ENCODE results near the gene CBY2. TPM values are rescaled to one million over a fixed set of nuclear protein-coding genes. Genes with fewer than 3 reads are reported as not detected.
"Not testable (repeated sequence)": the region's sequence is repeated elsewhere in the genome, so short reads cannot be mapped to it uniquely, and the experiment has no call there.

The CBY2 gene
- total RNA-seq, 1 donor from 2014 or later: not detected

- no peak for DNase-seq (ENCODE audit: low read depth)
Measured at GRCh38 chr13:45737571-45738017, 35.5 kb downstream of the CBY2 start.

GRCh38 chr13:45742985-45743384, 40.9 kb downstream of the CBY2 start:
- no peak for DNase-seq (ENCODE audit: low read depth)

- DNase-seq (ENCODE audit: low read depth): no peak
Measured at GRCh38 chr13:45744979-45745378, 42.9 kb downstream of the CBY2 start.

- no peak for DNase-seq (ENCODE audit: low read depth)
Measured at GRCh38 chr13:45747071-45747470, 45.0 kb downstream of the CBY2 start.

- no peak for DNase-seq (ENCODE audit: low read depth)
Measured at GRCh38 chr13:45748941-45749759, 47.0 kb downstream of the CBY2 start.

- DNase-seq (ENCODE audit: low read depth): no peak
Measured at GRCh38 chr13:45750566-45750965, 48.4 kb downstream of the CBY2 start.

- DNase-seq (ENCODE audit: low read depth): no peak
Measured at GRCh38 chr13:45751885-45752284, 49.8 kb downstream of the CBY2 start.

GRCh38 chr13:45752510-45752909, 50.4 kb downstream of the CBY2 start:
- DNase-seq (ENCODE audit: low read depth): no peak

GRCh38 chr13:45756498-45756897, 54.4 kb downstream of the CBY2 start:
- not testable (repeated sequence) for DNase-seq (ENCODE audit: low read depth)

- DNase-seq (ENCODE audit: low read depth): not testable (repeated sequence)
Measured at GRCh38 chr13:45757589-45757988, 55.5 kb downstream of the CBY2 start.

GRCh38 chr13:45763419-45763818, 61.3 kb downstream of the CBY2 start:
- no peak for DNase-seq (ENCODE audit: low read depth)

Other genes with a start within 250 kb of the CBY2 start
- 23.6 TPM in 2 replicates for gene COG3, start 237.4 kb upstream of the CBY2 start, total RNA-seq
- gene ERICH6B, start 86.6 kb upstream of the CBY2 start, total RNA-seq: not detected in 2 replicates
- gene SIAH3, start 149.4 kb downstream of the CBY2 start, total RNA-seq: not detected in 2 replicates